B cell (primary cell): ENCODE measurements around the gene MYO10. TPM values are rescaled to one million over a fixed set of nuclear protein-coding genes. Genes with fewer than 3 reads are reported as not detected.

Source experiments
- ATAC-seq: fragments of 200-7000 bp; cut with Tn5 transposase; one replicate; pipeline ENCODE4 v1.10.0; 2021; ENCODE audit warnings: low read depth, mild to moderate bottlenecking, moderate number of reproducible peaks, moderate library complexity
- CTCF ChIA-PET: fragments of 350-600 bp; sonication (Branson Sonifier 250); formaldehyde crosslinking; loops from one replicate; lab custom pipeline; 2021; ENCODE audit warnings: antibody characterized with exemption, inconsistent platforms; lab: Charles Lee
- POLR2A ChIA-PET: fragments of 350-600 bp; sonication (Branson Sonifier 250); formaldehyde crosslinking; loops from one replicate; lab custom pipeline; 2021; ENCODE audit warnings: antibody characterized with exemption; lab: Charles Lee
- DNase-seq: peaks from one replicate; pipeline ENCODE4 v3.0.0; 2013
- H2AFZ ChIP-seq: 2 replicates; pipeline ENCODE4 v1.6.1; 2012; ENCODE audit warnings: mild to moderate bottlenecking, low read depth, low read length; ENCODE audit not compliant: insufficient read depth, poor library complexity, severe bottlenecking
- H3K27ac ChIP-seq, 2 donors: 1 replicate in 1 of 2; 2 replicates in 1 of 2; pipeline ENCODE4 v1.5.1; 2012 to 2013; ENCODE audit warnings: low read length in 2 of 2, mild to moderate bottlenecking in 2 of 2, moderate library complexity in 1 of 2
- H3K27me3 ChIP-seq, 4 experiments: fragments of 200-600 bp in 1 of 4; sonication (generic) in 1 of 4; replicated peaks in 1 of 4; 1 replicate in 2 of 4; 2 replicates in 2 of 4; pipeline versions ENCODE4 v1.6.1 to v1.7.0; 2013 to 2016; ENCODE audit warnings: low read length in 3 of 4, mild to moderate bottlenecking in 2 of 4, mixed read lengths in 1 of 4, moderate library complexity in 1 of 4; ENCODE audit not compliant: insufficient read depth in 4 of 4, control insufficient read depth in 3 of 4; ENCODE audit errors: control extremely low read depth in 1 of 4
- H3K36me3 ChIP-seq, 2 experiments: replicated peaks in 1 of 2; 1 replicate in 1 of 2; 2 replicates in 1 of 2; pipeline versions ENCODE4 v1.6.1 to v1.7.1; 2013; ENCODE audit warnings: low read length in 1 of 2; ENCODE audit not compliant: insufficient read depth in 2 of 2, control insufficient read depth in 1 of 2; ENCODE audit errors: control extremely low read depth in 1 of 2, extremely low read depth in 1 of 2
- H3K4me1 ChIP-seq, 2 donors: fragments of 200-600 bp in 1 of 2; sonication (generic) in 1 of 2; 1 replicate in 1 of 2; 2 replicates in 1 of 2; pipeline versions ENCODE4 v1.5.1 to v1.6.1; 2013 to 2017; ENCODE audit warnings: low read length in 2 of 2; ENCODE audit not compliant: control insufficient read depth in 2 of 2, insufficient read depth in 2 of 2
- H3K4me2 ChIP-seq: replicated peaks from 2 replicates; pipeline ENCODE3; 2012; ENCODE audit warnings: mild to moderate bottlenecking, low read depth, low read length; ENCODE audit not compliant: poor library complexity, severe bottlenecking
- H3K4me3 ChIP-seq, 5 experiments: fragments of 200-600 bp in 1 of 5; sonication (generic) in 1 of 5; 1 replicate in 3 of 5; 2 replicates in 2 of 5; pipeline versions ENCODE4 v1.5.1 to v1.7.0; 2011 to 2016; ENCODE audit warnings: low read length in 4 of 5, mild to moderate bottlenecking in 4 of 5, low read depth in 2 of 5, control low read depth in 1 of 5, moderate library complexity in 1 of 5; ENCODE audit not compliant: insufficient read depth in 1 of 5; ENCODE audit errors: control extremely low read depth in 1 of 5, extremely low read depth in 1 of 5
- H3K79me2 ChIP-seq: fragments of 200-600 bp; sonication (generic); one replicate; pipeline ENCODE4 v1.6.0; 2016; ENCODE audit warnings: low read length; ENCODE audit not compliant: control insufficient read depth, insufficient read depth
- H3K9ac ChIP-seq: fragments of 200-600 bp; sonication (generic); 2 replicates; pipeline ENCODE4 v1.6.1; 2017; ENCODE audit warnings: mild to moderate bottlenecking, low read length, moderate library complexity
- H3K9me3 ChIP-seq, 3 donors: one replicate each; pipeline versions ENCODE4 v1.6.1 to v1.7.1; 2013; ENCODE audit warnings: low read length in 2 of 3; ENCODE audit not compliant: control insufficient read depth in 2 of 3, insufficient read depth in 1 of 3; ENCODE audit errors: control extremely low read depth in 1 of 3
- H4K20me1 ChIP-seq: 2 replicates; pipeline ENCODE4 v1.6.0; 2012; ENCODE audit warnings: mild to moderate bottlenecking, low read length; ENCODE audit not compliant: insufficient read depth, control insufficient read depth, poor library complexity, severe bottlenecking
- H3K27ac Mint-ChIP-seq: one replicate; pipeline ENCODE4 v1.8.0; 2021; ENCODE audit warnings: mixed read lengths
- H3K27me3 Mint-ChIP-seq: one replicate; pipeline ENCODE4 v1.8.0; 2021; ENCODE audit warnings: mixed read lengths
- H3K4me1 Mint-ChIP-seq: one replicate; pipeline ENCODE4 v1.8.0; 2021; ENCODE audit warnings: mixed read lengths
- H3K4me3 Mint-ChIP-seq: one replicate; pipeline ENCODE4 v1.8.0; 2021; ENCODE audit warnings: mixed read lengths
- H3K9me3 Mint-ChIP-seq: one replicate; pipeline ENCODE4 v1.8.0; 2022; ENCODE audit warnings: mixed read lengths; ENCODE audit not compliant: insufficient read depth
- CTCF ChIP-seq: fragments of 200-600 bp; IDR thresholded peaks from one replicate; pipeline ENCODE4 v1.8.0; 2022; ENCODE audit warnings: antibody characterized with exemption, mild to moderate bottlenecking
- EZH2 ChIP-seq: IDR thresholded peaks from 2 replicates; pipeline ENCODE4 v1.6.1; 2012; ENCODE audit warnings: borderline replicate concordance, low read depth, mild to moderate bottlenecking, moderate library complexity, low read length; ENCODE audit not compliant: insufficient read depth, poor library complexity, severe bottlenecking
- WGBS: methylation state at CpG from one replicate; pipeline ENCODE4 v1.1.5; 2013; ENCODE audit warnings: missing lambda C conversion rate; ENCODE audit not compliant: insufficient coverage; 5-methylcytosine and 5-hydroxymethylcytosine counted together
- intact Hi-C: fragments of 100-400 bp; cut with micrococcal nuclease; formaldehyde crosslinking; loops from one replicate; pipeline ENCODE4 v1.10.0; 2022
- polyA plus RNA-seq: library from polyadenylated mRNA; depleted of rRNA; stranded (reverse); fragments of >200 nt; gene quantifications from 2 replicates; pipeline ENCODE4 v1.2.3, GENCODE V29; 2012
- total RNA-seq, 2 donors: library from RNA; stranded (reverse); fragments of 120-200 nt in 1 of 2; gene quantifications; 1 replicate in 1 of 2; 2 replicates in 1 of 2; pipeline versions ENCODE4 v1.2.3 to v1.2.4, GENCODE V29; 2013 to 2022

The MYO10 gene
- total and polyA plus RNA-seq, 2 donors (not counting 1 experiment from before 2014, with no cell fraction given), result 0.10 TPM; not detected in 1

- TF ChIP-seq EZH2, result no peak
- TF ChIP-seq CTCF, result no peak
- CTCF ChIA-PET, result no interaction called here
Measured at GRCh38 chr5:16884595-16884994, 51.5 kb downstream of the MYO10 start.

DNA sequence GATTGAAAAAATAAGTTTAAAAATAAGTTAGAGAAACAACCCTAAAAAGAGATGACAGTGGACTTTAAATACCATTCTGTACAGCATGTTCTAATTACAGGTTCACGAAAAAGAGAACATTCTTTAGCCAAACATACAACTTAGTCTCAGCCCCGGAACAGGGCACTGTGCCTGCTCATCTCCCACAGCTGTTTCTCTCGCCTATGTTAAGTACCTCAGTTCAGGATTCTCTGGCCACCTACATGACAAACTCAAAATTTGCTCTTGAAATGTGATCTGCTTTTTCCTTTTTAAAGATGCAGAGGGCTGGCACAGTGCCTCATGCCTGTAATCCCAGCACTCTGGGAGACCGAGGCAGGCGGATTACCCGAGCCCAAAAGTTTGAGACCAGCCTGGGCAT lies 52.3 kb downstream of the MYO10 start:
- Mint-ChIP-seq H3K4me1 (no peaks in the 10 kb centered on the region), H3K9me3 (no peaks in the 10 kb centered on the region), H3K27ac (no peak overlapping the region), H3K4me3 (no peak overlapping the region), H3K27me3 (peaks cover 6% of the 10 kb centered on the region)
- Histone ChIP-seq H3K27me3 (no peaks in the 10 kb centered on the region), H3K4me2 (no peak overlapping the region), H4K20me1 (no peaks in the 10 kb centered on the region), H3K9me3 (no peaks in the 10 kb centered on the region), H3K36me3 (no peaks in the 10 kb centered on the region), H3K4me1 (no peaks in the 10 kb centered on the region), H3K9ac (no peak overlapping the region), H2AFZ (no peak overlapping the region), H3K27ac (no peak overlapping the region), H3K79me2 (no peaks in the 10 kb centered on the region), H3K4me3 (no peak overlapping the region)
- no peak for TF ChIP-seq EZH2
- no peak for TF ChIP-seq CTCF
- DNase-seq, result no peak
- intact Hi-C loops, result no loop called here
- ChIA-PET CTCF (no interaction called here), POLR2A (no interaction called here)
- 71% methylated on average over 5 of the region's 6 CpGs for WGBS
- no peak for ATAC-seq

More at GRCh38 chr5:16884595-16884994, 51.5 kb downstream of the MYO10 start:
- no peaks in the 10 kb centered on the region for H3K36me3 ChIP-seq
- H3K4me1 ChIP-seq, result no peaks in the 10 kb centered on the region
- no peak overlapping the region for H3K4me3 ChIP-seq
- H3K27me3 Mint-ChIP-seq, result peaks cover 6% of the 10 kb centered on the region
- WGBS, result no CpG with 5 or more reads among the region's 4 CpGs
- no peaks in the 10 kb centered on the region for H3K9me3 ChIP-seq
- ATAC-seq (no peak), DNase-seq (no peak)
- no peak overlapping the region for H3K4me2 ChIP-seq
- no peaks in the 10 kb centered on the region for H3K4me1 Mint-ChIP-seq
- H3K79me2 ChIP-seq, result no peaks in the 10 kb centered on the region
- no peak overlapping the region for H3K9ac ChIP-seq
- H4K20me1 ChIP-seq, result no peaks in the 10 kb centered on the region
- no peaks in the 10 kb centered on the region for H3K27me3 ChIP-seq
- no peak overlapping the region for H3K27ac Mint-ChIP-seq
- H2AFZ ChIP-seq, result no peak overlapping the region
- POLR2A ChIA-PET, result no interaction called here
- no peak overlapping the region for H3K4me3 Mint-ChIP-seq
- H3K9me3 Mint-ChIP-seq, result no peaks in the 10 kb centered on the region
- intact Hi-C loops, result no loop called here
- no peak overlapping the region for H3K27ac ChIP-seq
